ENCODE results near the gene AQR. TPM values are rescaled to one million over a fixed set of nuclear protein-coding genes. Genes with fewer than 3 reads are reported as not detected.
"Not testable (repeated sequence)": the region's sequence is repeated elsewhere in the genome, so short reads cannot be mapped to it uniquely, and the experiment has no call there.

The AQR gene
- total and polyA plus RNA-seq, 8 donors = 4.9 to 15.7 (median 8.1) TPM

- H3K9me3 ChIP-seq = no peaks in the 10 kb centered on the region
- no peak for DNase-seq
- peaks cover 8 to 44% (median 19%) of the 10 kb centered on the region in 3 donors for H3K36me3 ChIP-seq
- TF ChIP-seq, protein P1, sequence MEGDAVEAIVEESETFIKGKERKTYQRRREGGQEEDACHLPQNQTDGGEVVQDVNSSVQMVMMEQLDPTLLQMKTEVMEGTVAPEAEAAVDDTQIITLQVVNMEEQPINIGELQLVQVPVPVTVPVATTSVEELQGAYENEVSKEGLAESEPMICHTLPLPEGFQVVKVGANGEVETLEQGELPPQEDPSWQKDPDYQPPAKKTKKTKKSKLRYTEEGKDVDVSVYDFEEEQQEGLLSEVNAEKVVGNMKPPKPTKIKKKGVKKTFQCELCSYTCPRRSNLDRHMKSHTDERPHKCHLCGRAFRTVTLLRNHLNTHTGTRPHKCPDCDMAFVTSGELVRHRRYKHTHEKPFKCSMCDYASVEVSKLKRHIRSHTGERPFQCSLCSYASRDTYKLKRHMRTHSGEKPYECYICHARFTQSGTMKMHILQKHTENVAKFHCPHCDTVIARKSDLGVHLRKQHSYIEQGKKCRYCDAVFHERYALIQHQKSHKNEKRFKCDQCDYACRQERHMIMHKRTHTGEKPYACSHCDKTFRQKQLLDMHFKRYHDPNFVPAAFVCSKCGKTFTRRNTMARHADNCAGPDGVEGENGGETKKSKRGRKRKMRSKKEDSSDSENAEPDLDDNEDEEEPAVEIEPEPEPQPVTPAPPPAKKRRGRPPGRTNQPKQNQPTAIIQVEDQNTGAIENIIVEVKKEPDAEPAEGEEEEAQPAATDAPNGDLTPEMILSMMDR (IDR thresholded peaks at IDR 0.05) = no peak
- no peak for FAIRE-seq
- no peaks in the 10 kb centered on the region for H3K27me3 ChIP-seq
- intact Hi-C loops (cut with DNase I) = no loop called here
- 87 to 90% methylated on average over 3 of the region's 3 CpGs for WGBS, 2 donors
- H3K4me3 ChIP-seq = no peak overlapping the region
- no peak for ATAC-seq
- no peak overlapping the region for H3K27ac ChIP-seq
- H3K4me1 ChIP-seq = no peaks in the 10 kb centered on the region
These were observed 36.0 kb downstream of the AQR start for GRCh38 chr15:34933432-34933975.

DNA sequence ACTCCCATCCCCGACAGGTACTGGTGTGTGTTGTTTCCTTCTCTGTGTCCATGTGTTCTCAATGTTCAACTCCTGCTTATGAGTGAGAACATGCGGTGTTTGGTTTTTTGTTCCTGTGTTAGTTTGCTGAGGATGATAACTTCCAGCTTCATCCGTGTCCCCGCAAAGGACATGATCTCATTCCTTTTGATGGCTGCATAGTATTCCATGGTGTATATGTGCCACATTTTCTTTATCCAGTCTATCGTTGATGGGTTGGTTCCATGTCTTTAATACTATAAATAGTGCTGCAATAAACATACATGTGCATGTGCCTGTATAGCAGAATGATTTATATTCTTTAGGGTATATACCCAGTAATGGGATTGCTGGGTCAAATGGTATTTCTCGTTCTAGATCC is 41.2 kb downstream of the AQR start:
- intact Hi-C loops (cut with DNase I); DNase-seq: not testable (repeated sequence)
- 96 to 98% methylated on average over 6 of the region's 6 CpGs for WGBS, 2 donors

GRCh38 chr15:34927726-34928125 is 41.8 kb downstream of the AQR start:
- peak in 1 of 4 donors; percentile 26 for ATAC-seq
- no peak overlapping the region for H3K4me3 ChIP-seq
- peaks cover 8 to 37% (median 12%) of the 10 kb centered on the region in 3 donors for H3K36me3 ChIP-seq
- no peaks in the 10 kb centered on the region for H3K9me3 ChIP-seq
- WGBS, 2 donors = 89 to 90% methylated on average over 2 of the region's 2 CpGs
- intact Hi-C loops (cut with DNase I) = no loop called here
- no peak for DNase-seq
- no peak overlapping the region for H3K27ac ChIP-seq
- no peaks in the 10 kb centered on the region for H3K4me1 ChIP-seq
- no peak for FAIRE-seq
- TF ChIP-seq, protein P1 (IDR thresholded peaks at IDR 0.05) = no peak
- H3K27me3 ChIP-seq = no peaks in the 10 kb centered on the region

More for the DNA sequence above, 41.2 kb downstream of the AQR start:
- not testable (repeated sequence) for ATAC-seq, H3K4me3 ChIP-seq, FAIRE-seq, H3K27me3 ChIP-seq, H3K27ac ChIP-seq, H3K9me3 ChIP-seq, H3K4me1 ChIP-seq
- peaks cover 8 to 40% (median 12%) of the 10 kb centered on the region in 3 donors for H3K36me3 ChIP-seq

DNA sequence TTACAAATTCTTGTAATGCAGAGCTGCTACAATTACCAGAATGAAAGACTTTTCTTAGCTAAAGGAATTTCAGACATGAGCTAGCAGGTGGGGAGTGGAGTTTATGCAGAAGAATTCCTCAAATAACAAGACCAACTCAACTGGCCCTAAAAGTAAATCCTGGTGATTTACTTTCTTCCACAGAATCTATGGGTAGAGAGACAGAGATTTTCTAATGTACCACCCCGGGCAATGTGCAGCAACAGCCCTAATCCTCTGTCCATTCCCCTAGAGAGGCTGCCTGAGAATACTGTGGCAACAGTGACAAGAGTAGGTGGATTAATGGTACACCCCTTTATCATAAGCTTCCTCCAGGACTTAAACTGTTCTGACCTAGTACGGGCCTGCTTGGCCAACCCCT is 55.2 kb downstream of the AQR start:
- no peaks in the 10 kb centered on the region for H3K4me1 ChIP-seq
- FAIRE-seq (no peak), ATAC-seq (no peak), DNase-seq (no peak)
- TF ChIP-seq, protein P1 (IDR thresholded peaks at IDR 0.05) = no peak
- no peak overlapping the region for H3K4me3 ChIP-seq
- peaks cover 0 to 51% (median 15%) of the 10 kb centered on the region in 3 donors for H3K36me3 ChIP-seq
- 96 to 97% methylated on average over 2 of the region's 2 CpGs for WGBS, 2 donors
- intact Hi-C loops (cut with DNase I) = loop anchor here in 1 of 3 donors (10.0 kb wide), 1 partner anchor 200 kb away; no protein-coding TSS in a partner anchor
- H3K27me3 ChIP-seq = no peaks in the 10 kb centered on the region
- H3K9me3 ChIP-seq = no peaks in the 10 kb centered on the region
- H3K27ac ChIP-seq = no peak overlapping the region

- 84 to 95% methylated on average over 1 of the region's 1 CpG for WGBS, 2 donors
- intact Hi-C loops (cut with DNase I) = no loop called here
- FAIRE-seq (no peak), DNase-seq (no peak), ATAC-seq (no peak)
- Histone ChIP-seq H3K9me3 (no peaks in the 10 kb centered on the region), H3K4me3 (no peak overlapping the region), H3K36me3 (peaks cover 0 to 43% (median 10%) of the 10 kb centered on the region in 3 donors), H3K27ac (no peak overlapping the region), H3K4me1 (no peaks in the 10 kb centered on the region), H3K27me3 (no peaks in the 10 kb centered on the region)
- TF ChIP-seq, protein P1 (IDR thresholded peaks at IDR 0.05) = no peak
These were observed 64.5 kb downstream of the AQR start for GRCh38 chr15:34905047-34905446.

Measured in pancreas (tissue), 10 donors.